PC-3 (cell line): ENCODE data around the gene NIN. TPM values are rescaled to one million over a fixed set of nuclear protein-coding genes. Genes with fewer than 3 reads are reported as not detected.

Source experiments
- ATAC-seq: fragments of 200-7000 bp; cut with Tn5 transposase; 2 replicates; pipeline ENCODE4 v1.9.1; 2020; ENCODE audit warnings: mild to moderate bottlenecking, moderate library complexity
- BruUV-seq: library from RNA; stranded (reverse); fragments of 400-500 nt; replicated peaks from 2 replicates; lab custom pipeline; 2021; lab: Mats Ljungman, UMichigan
- CTCF ChIA-PET: fragments of 300-600 bp; sonication (Branson Sonifier 250); formaldehyde crosslinking; loops from one replicate; lab custom pipeline; 2022; ENCODE audit warnings: antibody characterized with exemption; lab: Charles Lee
- POLR2A ChIA-PET: fragments of 300-600 bp; sonication (Branson Sonifier 250); formaldehyde crosslinking; loops from one replicate; lab custom pipeline; 2022; ENCODE audit warnings: antibody characterized with exemption; ENCODE audit not compliant: unreplicated experiment; lab: Charles Lee
- DNase-seq: peaks from one replicate; pipeline ENCODE4 v3.0.0-alpha.2; 2015
- H2AFZ ChIP-seq: fragments of 300-600 bp; sonication (generic); 2 replicates; pipeline ENCODE4 v1.6.0; 2016; ENCODE audit warnings: antibody characterized with exemption, low read length
- H3F3A ChIP-seq: fragments of 300-600 bp; sonication (generic); one replicate; pipeline ENCODE4 v1.6.0; 2017; ENCODE audit warnings: antibody characterized with exemption, low read length, control low read depth, mild to moderate bottlenecking; ENCODE audit not compliant: unreplicated experiment
- H3K27ac ChIP-seq: fragments of 300-600 bp; sonication (generic); 2 replicates; pipeline ENCODE4 v1.5.1; 2016; ENCODE audit warnings: mild to moderate bottlenecking, low read length
- H3K27me3 ChIP-seq: fragments of 300-600 bp; sonication (generic); 2 replicates; pipeline ENCODE4 v1.6.1; 2016; ENCODE audit warnings: low read length, mixed read lengths
- H3K36me3 ChIP-seq: fragments of 300-600 bp; sonication (generic); 2 replicates; pipeline ENCODE4 v1.6.1; 2016; ENCODE audit warnings: low read depth, mixed run types, low read length, mixed read lengths
- H3K4me1 ChIP-seq: fragments of 300-600 bp; sonication (generic); 2 replicates; pipeline ENCODE4 v1.5.1; 2016; ENCODE audit warnings: low read length; ENCODE audit not compliant: insufficient read depth
- H3K4me2 ChIP-seq: fragments of 300-600 bp; sonication (generic); 2 replicates; pipeline ENCODE4 v1.6.0; 2016; ENCODE audit warnings: low read length
- H3K4me3 ChIP-seq: fragments of 300-600 bp; sonication (generic); 2 replicates; pipeline ENCODE4 v1.5.1; 2016; ENCODE audit warnings: mild to moderate bottlenecking, low read length, mixed read lengths
- H3K79me2 ChIP-seq: fragments of 300-600 bp; sonication (generic); 2 replicates; pipeline ENCODE4 v1.6.1; 2017; ENCODE audit warnings: low read length, mixed read lengths
- H3K9ac ChIP-seq: fragments of 300-600 bp; sonication (generic); 2 replicates; pipeline ENCODE4 v1.6.0; 2016; ENCODE audit warnings: mild to moderate bottlenecking, low read length
- H3K9me2 ChIP-seq: fragments of 300-600 bp; sonication (generic); replicated peaks from 2 replicates; pipeline ENCODE4 v1.6.1; 2016; ENCODE audit warnings: mixed run types, low read length, mixed read lengths
- H3K9me3 ChIP-seq: fragments of 300-600 bp; sonication (generic); 2 replicates; pipeline ENCODE4 v1.6.1; 2016; ENCODE audit warnings: low read length, mixed read lengths
- H4K20me1 ChIP-seq: fragments of 300-600 bp; sonication (generic); 2 replicates; pipeline ENCODE4 v1.6.1; 2016; ENCODE audit warnings: low read length, mixed read lengths
- CTCF ChIP-seq: fragments of 300-600 bp; sonication (generic); conservative IDR thresholded peaks from 2 replicates; pipeline ENCODE4 v1.5.1; 2017; ENCODE audit warnings: antibody characterized with exemption, low read depth, mild to moderate bottlenecking, low read length
- EZH2 ChIP-seq: fragments of 300-600 bp; sonication (generic); IDR thresholded peaks from one replicate; pipeline ENCODE4 v1.6.1; 2017; ENCODE audit warnings: antibody characterized with exemption, mild to moderate bottlenecking, low read length; ENCODE audit not compliant: unreplicated experiment
- EZH2phosphoT487 ChIP-seq: fragments of 300-600 bp; sonication (generic); IDR thresholded peaks from 2 replicates; pipeline ENCODE4 v1.6.1; 2018; ENCODE audit warnings: mild to moderate bottlenecking, antibody characterized with exemption, low read length, borderline replicate concordance
- intact Hi-C: fragments of 100-400 bp; cut with micrococcal nuclease; formaldehyde crosslinking; loops from 2 replicates; pipeline ENCODE4 v1.9.0; 2023
- total RNA-seq: library from RNA; depleted of rRNA; stranded (reverse); fragments of >200 nt; gene quantifications from 2 replicates; pipeline ENCODE4 v1.2.3, GENCODE V29; 2014

NIN gene
- total RNA-seq, 1 experiment from 2014 or later: 34.3 TPM

GRCh38 chr14:50801706-50802105 lies 29.3 kb downstream of the NIN start:
- DNase-seq: peak; percentile 68
- Histone ChIP-seq H3K4me1 (peaks cover 33% of the 10 kb centered on the region), H3K27me3 (no peaks in the 10 kb centered on the region), H3K36me3 (peaks cover 5% of the 10 kb centered on the region), H3F3A (peaks cover 5% of the 10 kb centered on the region), H3K9me3 (no peaks in the 10 kb centered on the region), H3K27ac (peak overlapping the region; percentile 53), H4K20me1 (no peaks in the 10 kb centered on the region), H3K79me2 (no peaks in the 10 kb centered on the region), H2AFZ (no peak overlapping the region), H3K9ac (no peak overlapping the region; the same call in 1 of the 2 replicates), H3K4me2 (peak overlapping the region; percentile 30), H3K4me3 (no peak overlapping the region), H3K9me2 (no peaks in the 10 kb centered on the region)
- TF ChIP-seq CTCF (no peak), EZH2 (no peak), EZH2phosphoT487 (no peak)
- ChIA-PET CTCF (interaction anchor here (1.0 kb wide), 2 partner anchors 28 to 59 kb away, joined by 4 read pairs; no protein-coding TSS in a partner anchor), POLR2A (interaction anchor here (0.5 to 0.7 kb wide), 4 partner anchors 58 to 570 kb away, joined by 3 to 4 read pairs (median 3); no protein-coding TSS in a partner anchor)
- ATAC-seq: peak; percentile 45
- no TSS peak for BruUV-seq
- intact Hi-C loops: loop anchor here (2.0 kb wide), 3 partner anchors 15 to 27 kb away; no protein-coding TSS in a partner anchor

GRCh38 chr14:50800032-50800431 lies 30.9 kb downstream of the NIN start:
- no peaks in the 10 kb centered on the region for H3K36me3 ChIP-seq
- no peaks in the 10 kb centered on the region for H3K9me2 ChIP-seq
- ATAC-seq: peak; percentile 87
- ChIA-PET POLR2A (interaction anchor here (0.7 kb wide), 1 partner anchor 30 kb away, joined by 4 read pairs; no protein-coding TSS in a partner anchor), CTCF (interaction anchor here (0.5 to 1.0 kb wide), 5 partner anchors 58 to 457 kb away, joined by 3 to 10 read pairs (median 5); no protein-coding TSS in a partner anchor)
- peaks cover 35% of the 10 kb centered on the region for H3K4me1 ChIP-seq
- H3K9me3 ChIP-seq: no peaks in the 10 kb centered on the region
- H3K9ac ChIP-seq: 0 out of 2 replicates have a peak overlapping the region, but pooled peaks have one; percentile 3
- H4K20me1 ChIP-seq: no peaks in the 10 kb centered on the region
- TF ChIP-seq CTCF (no peak), EZH2phosphoT487 (no peak), EZH2 (no peak)
- peaks cover 5% of the 10 kb centered on the region for H3F3A ChIP-seq
- H3K27me3 ChIP-seq: no peaks in the 10 kb centered on the region
- no peak overlapping the region for H2AFZ ChIP-seq
- intact Hi-C loops: loop anchor here (1.0 to 2.0 kb wide), 4 partner anchors 13 to 60 kb away; no protein-coding TSS in a partner anchor
- DNase-seq: peak; percentile 83
- peak overlapping the region; percentile 69 for H3K27ac ChIP-seq
- no TSS peak for BruUV-seq
- no peaks in the 10 kb centered on the region for H3K79me2 ChIP-seq
- H3K4me2 ChIP-seq: peak overlapping the region; percentile 41
- no peak overlapping the region for H3K4me3 ChIP-seq

GRCh38 chr14:50798048-50798421 lies 32.9 kb downstream of the NIN start:
- no peaks in the 10 kb centered on the region for H3K27me3 ChIP-seq
- no peaks in the 10 kb centered on the region for H3K79me2 ChIP-seq
- H4K20me1 ChIP-seq: no peaks in the 10 kb centered on the region
- no peaks in the 10 kb centered on the region for H3K9me3 ChIP-seq
- no TSS peak for BruUV-seq
- H3K4me1 ChIP-seq: peaks cover 35% of the 10 kb centered on the region
- DNase-seq (no peak), ATAC-seq (no peak)
- H3K36me3 ChIP-seq: no peaks in the 10 kb centered on the region
- H3K27ac ChIP-seq: no peak overlapping the region
- no peak overlapping the region for H2AFZ ChIP-seq
- no peak overlapping the region for H3K9ac ChIP-seq
- CTCF ChIA-PET: no interaction called here
- intact Hi-C loops: no loop called here
- H3F3A ChIP-seq: peaks cover 5% of the 10 kb centered on the region
- TF ChIP-seq EZH2phosphoT487 (no peak), CTCF (no peak), EZH2 (no peak)
- no peak overlapping the region for H3K4me2 ChIP-seq
- POLR2A ChIA-PET: no interaction called here
- no peaks in the 10 kb centered on the region for H3K9me2 ChIP-seq
- H3K4me3 ChIP-seq: no peak overlapping the region
